T-helper 2 cell treated with Interferon-gamma antibody and Interleukin-4, amounts not matched to agents 100 ng/mL and 5 ng/mL, for 36 hours (primary cell): ENCODE data around the gene CRB3. TPM values are rescaled to one million over a fixed set of nuclear protein-coding genes. Genes with fewer than 3 reads are reported as not detected.

Experiments
- intact Hi-C: fragments of 100-400 bp; cut with micrococcal nuclease; formaldehyde crosslinking; loops from one replicate; pipeline ENCODE4 v1.15.1; 2023
- total RNA-seq: library from RNA; stranded (reverse); gene quantifications from 2 replicates; pipeline ENCODE4 v1.2.3, GENCODE V29; 2022

CRB3 gene
- total RNA-seq, 1 donor from 2014 or later, result 0.32 TPM

GRCh38 chr19:6429419-6430221 lies 34.5 kb upstream of the CRB3 start:
- intact Hi-C loops, result loop anchor here (10.0 kb wide), 1 partner anchor 75 kb away; the partner anchor contains the start of gene TUBB4A

GRCh38 chr19:6431891-6432290 lies 32.2 kb upstream of the CRB3 start:
- intact Hi-C loops, result no loop called here

GRCh38 chr19:6433165-6433564 lies 30.9 kb upstream of the CRB3 start:
- intact Hi-C loops, result no loop called here

GRCh38 chr19:6433663-6434062 lies 30.4 kb upstream of the CRB3 start, which contains the start of gene SLC25A41:
SLC25A41 (minus strand) TSS chr19:6433763; CDS start chr19:6433693, 70 bp downstream.
- intact Hi-C loops, result no loop called here

- intact Hi-C loops, result no loop called here
These were observed 24.3 kb upstream of the CRB3 start for GRCh38 chr19:6439743-6440142.

- intact Hi-C loops, result no loop called here
These were observed 23.2 kb upstream of the CRB3 start for GRCh38 chr19:6440905-6441304.

- intact Hi-C loops, result no loop called here
These were observed 21.9 kb upstream of the CRB3 start for GRCh38 chr19:6442087-6442688.

- intact Hi-C loops, result no loop called here
These were observed 20.1 kb upstream of the CRB3 start for GRCh38 chr19:6443986-6444385.

GRCh38 chr19:6446452-6446851 lies 17.6 kb upstream of the CRB3 start:
- intact Hi-C loops, result no loop called here

- intact Hi-C loops, result no loop called here
These were observed 16.0 kb upstream of the CRB3 start for GRCh38 chr19:6448045-6448444.

GRCh38 chr19:6450166-6450565 lies 13.9 kb upstream of the CRB3 start:
- intact Hi-C loops, result no loop called here

GRCh38 chr19:6451583-6452222 lies 12.4 kb upstream of the CRB3 start:
- intact Hi-C loops, result no loop called here

GRCh38 chr19:6452223-6452614 lies 11.9 kb upstream of the CRB3 start:
- intact Hi-C loops, result no loop called here

- intact Hi-C loops, result no loop called here
These were observed 11.2 kb upstream of the CRB3 start for GRCh38 chr19:6452899-6453298.

- intact Hi-C loops, result no loop called here
These were observed 10.0 kb upstream of the CRB3 start for GRCh38 chr19:6453951-6454565.

GRCh38 chr19:6455924-6456323 lies 8.1 kb upstream of the CRB3 start:
- intact Hi-C loops, result no loop called here

GRCh38 chr19:6457958-6458694 lies 5.9 kb upstream of the CRB3 start:
- intact Hi-C loops, result no loop called here

- intact Hi-C loops, result no loop called here
These were observed 5.3 kb upstream of the CRB3 start for GRCh38 chr19:6458695-6459261.

GRCh38 chr19:6459262-6460098 lies 4.6 kb upstream of the CRB3 start, which contains the start of gene SLC25A23:
SLC25A23 (minus strand) TSS chr19:6459792; CDS start chr19:6459628, 164 bp downstream.
- intact Hi-C loops, result loop anchor here (1.0 to 2.0 kb wide), 6 partner anchors 22 to 98 kb away; partner anchors contain the start of genes CLPP, DENND1C and GTF2F1
